ENCODE data around the gene ZNF417.

DNA sequence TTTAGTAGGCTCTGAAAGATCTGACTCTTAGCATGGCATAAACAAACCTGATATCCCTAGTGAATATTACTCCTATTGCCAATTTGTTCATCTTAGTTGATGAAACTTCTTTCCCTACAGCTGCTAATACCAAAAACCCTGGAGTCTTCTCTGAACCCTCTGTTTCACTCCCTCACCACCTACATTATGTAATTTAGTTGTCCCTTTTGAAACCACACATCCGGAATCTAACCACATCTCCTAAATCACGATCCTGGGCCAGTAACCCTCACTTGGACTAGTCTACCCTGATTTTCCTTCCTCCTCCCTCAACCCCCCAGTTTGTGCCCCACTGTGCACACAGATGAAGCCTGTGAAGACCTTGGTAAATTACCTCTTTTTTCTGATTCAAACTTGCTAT is 29.9 kb upstream of the ZNF417 start:
- TF ChIP-seq, protein P1, sequence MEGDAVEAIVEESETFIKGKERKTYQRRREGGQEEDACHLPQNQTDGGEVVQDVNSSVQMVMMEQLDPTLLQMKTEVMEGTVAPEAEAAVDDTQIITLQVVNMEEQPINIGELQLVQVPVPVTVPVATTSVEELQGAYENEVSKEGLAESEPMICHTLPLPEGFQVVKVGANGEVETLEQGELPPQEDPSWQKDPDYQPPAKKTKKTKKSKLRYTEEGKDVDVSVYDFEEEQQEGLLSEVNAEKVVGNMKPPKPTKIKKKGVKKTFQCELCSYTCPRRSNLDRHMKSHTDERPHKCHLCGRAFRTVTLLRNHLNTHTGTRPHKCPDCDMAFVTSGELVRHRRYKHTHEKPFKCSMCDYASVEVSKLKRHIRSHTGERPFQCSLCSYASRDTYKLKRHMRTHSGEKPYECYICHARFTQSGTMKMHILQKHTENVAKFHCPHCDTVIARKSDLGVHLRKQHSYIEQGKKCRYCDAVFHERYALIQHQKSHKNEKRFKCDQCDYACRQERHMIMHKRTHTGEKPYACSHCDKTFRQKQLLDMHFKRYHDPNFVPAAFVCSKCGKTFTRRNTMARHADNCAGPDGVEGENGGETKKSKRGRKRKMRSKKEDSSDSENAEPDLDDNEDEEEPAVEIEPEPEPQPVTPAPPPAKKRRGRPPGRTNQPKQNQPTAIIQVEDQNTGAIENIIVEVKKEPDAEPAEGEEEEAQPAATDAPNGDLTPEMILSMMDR (IDR thresholded peaks at IDR 0.05) = no peak
- TF ChIP-seq POLR2A (IDR thresholded peaks at IDR 0.05) = no peak

All from ovary (tissue), 3 donors.